ENCODE measurements around the gene ZNF571. TPM values are rescaled to one million over a fixed set of nuclear protein-coding genes. Genes with fewer than 3 reads are reported as not detected.
A peak's percentile ranks its signal among the peaks of the same experiment; 100 is the strongest.

The ZNF571 gene
- total RNA-seq, 4 donors from 2014 or later, result 3.3 to 6.6 (median 4.5) TPM

- H3K4me3 ChIP-seq (ENCODE audit: low read depth, poor library complexity, severe bottlenecking), result no peak overlapping the region
- no peak for DNase-seq (ENCODE audit: low spot score in 2 of 2)
- intact Hi-C loops (cut with DNase I; ENCODE audit: low total_unique reads), result no loop called here
- TF ChIP-seq CTCF (IDR thresholded peaks at IDR 0.05) (no peak), POLR2A (IDR thresholded peaks at IDR 0.05) (no peak)
Measured at GRCh38 chr19:37572203-37572602, 22.4 kb downstream of the ZNF571 start.

GRCh38 chr19:37565370-37565669 lies 29.3 kb downstream of the ZNF571 start:
- no peak for TF ChIP-seq CTCF (IDR thresholded peaks at IDR 0.05)
- TF ChIP-seq POLR2A (IDR thresholded peaks at IDR 0.05), result no peak
- no peak overlapping the region for H3K4me3 ChIP-seq (ENCODE audit: low read depth, poor library complexity, severe bottlenecking)
- no peak for DNase-seq (ENCODE audit: low spot score in 2 of 2)
- intact Hi-C loops (cut with DNase I; ENCODE audit: low total_unique reads), result no loop called here

GRCh38 chr19:37564624-37565369 lies 29.8 kb downstream of the ZNF571 start:
- intact Hi-C loops (cut with DNase I; ENCODE audit: low total_unique reads), result no loop called here
- H3K4me3 ChIP-seq (ENCODE audit: low read depth, poor library complexity, severe bottlenecking), result no peak overlapping the region
- TF ChIP-seq CTCF (IDR thresholded peaks at IDR 0.05) (no peak), POLR2A (IDR thresholded peaks at IDR 0.05) (no peak)
- DNase-seq (ENCODE audit: low spot score in 2 of 2), result no peak
- 94% methylated on average over 7 of the region's 7 CpGs for WGBS, 2 donors

GRCh38 chr19:37563518-37563917 lies 31.1 kb downstream of the ZNF571 start:
- intact Hi-C loops (cut with DNase I; ENCODE audit: low total_unique reads), result no loop called here
- DNase-seq (ENCODE audit: low spot score in 2 of 2), result no peak
- WGBS, 2 donors, result 96 to 97% methylated on average over 3 of the region's 3 CpGs
- H3K4me3 ChIP-seq (ENCODE audit: low read depth, poor library complexity, severe bottlenecking), result no peak overlapping the region
- no peak for TF ChIP-seq POLR2A (IDR thresholded peaks at IDR 0.05)
- no peak for TF ChIP-seq CTCF (IDR thresholded peaks at IDR 0.05)

- peak in 1 of 2 donors; percentile 84 for DNase-seq (ENCODE audit: low spot score in 2 of 2)
- H3K4me3 ChIP-seq (ENCODE audit: low read depth, poor library complexity, severe bottlenecking), result peak overlapping the region; percentile 13
- TF ChIP-seq POLR2A (IDR thresholded peaks at IDR 0.05) (no peak), CTCF (IDR thresholded peaks at IDR 0.05) (no peak)
- intact Hi-C loops (cut with DNase I; ENCODE audit: low total_unique reads), result no loop called here
- 8 to 9% methylated on average over 31 to 47 of the region's 65 CpGs for WGBS, 2 donors
Measured at GRCh38 chr19:37551129-37551993, 43.2 kb downstream of the ZNF571 start.

Measured in lower leg skin (tissue), 4 donors.